Spinal cord (tissue), 10 donors: ENCODE measurements around the gene SPRR4. TPM values are rescaled to one million over a fixed set of nuclear protein-coding genes. Genes with fewer than 3 reads are reported as not detected.

Experiments used
- DNase-seq, 6 donors: peaks; one replicate each; pipeline versions ENCODE4 v3.0.0 to v3.0.0-alpha.2; 2013 to 2015; ENCODE audit warnings: low spot score in 6 of 6, low read depth in 4 of 6
- H3K27ac ChIP-seq: one replicate; pipeline ENCODE4 v1.5.1; 2013; ENCODE audit warnings: low read depth, low read length, control low read depth
- H3K27me3 ChIP-seq: one replicate; pipeline ENCODE4 v1.6.1; 2013; ENCODE audit warnings: low read length; ENCODE audit not compliant: control insufficient read depth, insufficient read depth
- H3K36me3 ChIP-seq: one replicate; pipeline ENCODE4 v1.6.1; 2013; ENCODE audit warnings: low read length; ENCODE audit not compliant: control insufficient read depth, insufficient read depth
- H3K4me1 ChIP-seq: one replicate; pipeline ENCODE4 v1.6.1; 2013; ENCODE audit warnings: low read length; ENCODE audit not compliant: control insufficient read depth, insufficient read depth
- H3K4me3 ChIP-seq: one replicate; pipeline ENCODE4 v1.5.1; 2013; ENCODE audit warnings: low read depth, low read length, control low read depth
- H3K9me3 ChIP-seq: one replicate; pipeline ENCODE4 v1.6.1; 2013; ENCODE audit warnings: low read length; ENCODE audit not compliant: control insufficient read depth, insufficient read depth
- WGBS: methylation state at CpG from one replicate; pipeline ENCODE4 v1.1.5; 2013; ENCODE audit warnings: missing lambda C conversion rate; ENCODE audit not compliant: insufficient coverage; 5-methylcytosine and 5-hydroxymethylcytosine counted together
- polyA plus RNA-seq, 2 donors: library from polyadenylated mRNA; unstranded; fragments of 120-200 nt; gene quantifications; one replicate each; pipeline ENCODE4 v1.2.1, GENCODE V29; 2013; ENCODE audit not compliant: insufficient read length in 2 of 2
- total RNA-seq, 2 donors: library from RNA; depleted of rRNA in 1 of 2; stranded (reverse); fragments of 120-200 nt in 1 of 2; fragments of >200 nt in 1 of 2; gene quantifications; one replicate each; pipeline versions ENCODE4 v1.2.3 to v1.2.4, GENCODE V29; 2013 to 2014
- donor health status: healthy.

SPRR4 gene
- total and polyA plus RNA-seq, 4 donors, result not detected

DNA sequence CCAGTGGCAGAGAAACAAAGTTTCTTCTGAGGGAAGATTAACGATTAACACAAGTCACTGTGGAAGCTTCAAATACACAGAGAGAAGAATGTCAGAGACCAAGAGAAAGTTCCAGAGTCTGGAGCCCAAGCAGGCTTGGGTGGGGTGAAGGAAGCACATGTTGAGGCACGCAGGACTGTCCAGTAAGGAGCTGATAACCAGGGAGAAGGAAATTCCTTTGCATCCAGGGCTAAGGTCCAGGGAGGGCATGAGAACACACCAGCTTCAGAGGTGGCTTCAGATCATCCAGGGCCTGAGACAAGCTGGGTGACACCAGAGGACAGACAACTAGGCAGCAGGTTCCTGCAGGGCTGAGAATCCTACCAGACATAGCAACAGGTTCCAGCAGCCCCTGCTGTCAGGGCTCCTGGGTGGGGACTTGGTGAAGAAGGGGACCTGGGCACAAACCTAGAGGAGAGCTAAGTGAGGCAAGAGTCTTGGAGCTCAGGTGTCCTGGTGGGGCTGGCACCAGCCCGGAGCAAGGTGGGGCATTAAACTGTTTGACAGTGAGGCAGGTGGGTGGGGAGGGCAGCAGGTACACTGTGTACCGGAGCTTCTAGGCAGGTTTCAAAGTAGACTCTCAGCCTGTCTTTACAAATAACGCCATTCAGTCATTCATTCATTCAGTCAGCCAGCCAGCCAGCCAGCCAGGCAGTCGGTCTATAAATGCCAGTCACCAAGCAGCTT lies 10.9 kb downstream of the SPRR4 start:
- no peak for DNase-seq
- Histone ChIP-seq H3K4me3 (no peak overlapping the region), H3K27ac (no peak overlapping the region), H3K36me3 (no peaks in the 10 kb centered on the region), H3K27me3 (no peaks in the 10 kb centered on the region), H3K9me3 (no peaks in the 10 kb centered on the region), H3K4me1 (no peaks in the 10 kb centered on the region)
- WGBS, result 90% methylated on average over 4 of the region's 6 CpGs

DNA sequence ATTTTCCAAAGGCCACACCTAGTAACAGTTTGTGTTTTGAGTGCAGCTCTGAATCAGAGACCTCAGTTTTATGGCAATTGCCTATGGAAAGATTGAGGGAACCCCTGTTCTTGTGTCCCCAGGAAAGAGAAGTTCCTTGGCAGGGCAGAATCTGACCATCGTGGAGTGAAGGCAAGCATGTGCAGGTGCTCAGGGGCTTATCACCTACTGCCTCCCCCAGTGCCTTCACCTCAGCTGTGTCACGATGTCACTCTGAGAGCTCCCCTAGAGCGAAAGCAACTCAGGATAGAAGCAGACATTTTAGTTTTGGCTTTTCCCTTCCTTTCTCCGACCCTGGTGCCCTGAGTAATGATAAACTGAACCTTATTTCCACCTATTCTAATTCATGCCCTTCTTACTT lies 11.6 kb downstream of the SPRR4 start:
- 89% methylated on average over 4 of the region's 4 CpGs for WGBS
- H3K4me1 ChIP-seq, result no peaks in the 10 kb centered on the region
- H3K27ac ChIP-seq, result no peak overlapping the region
- H3K9me3 ChIP-seq, result no peaks in the 10 kb centered on the region
- no peak overlapping the region for H3K4me3 ChIP-seq
- no peaks in the 10 kb centered on the region for H3K27me3 ChIP-seq
- DNase-seq, result no peak
- H3K36me3 ChIP-seq, result no peaks in the 10 kb centered on the region

- no peak overlapping the region for H3K27ac ChIP-seq
- no peaks in the 10 kb centered on the region for H3K27me3 ChIP-seq
- no peaks in the 10 kb centered on the region for H3K36me3 ChIP-seq
- no peaks in the 10 kb centered on the region for H3K4me1 ChIP-seq
- no peaks in the 10 kb centered on the region for H3K9me3 ChIP-seq
- no peak for DNase-seq
- H3K4me3 ChIP-seq, result no peak overlapping the region
Observed at GRCh38 chr1:152983234-152983633, 12.8 kb downstream of the SPRR4 start.

GRCh38 chr1:152983743-152984142 lies 13.3 kb downstream of the SPRR4 start, which contains the start of gene SPRR1A:
Gene SPRR1A, plus strand, starts transcription at chr1:152984081. Its CDS starts 1,150 bp downstream, at chr1:152985231.
- no peaks in the 10 kb centered on the region for H3K36me3 ChIP-seq
- no peak within 1 kb of the TSS for H3K4me3 ChIP-seq
- WGBS, result no CpG with 5 or more reads among the region's 3 CpGs
- H3K9me3 ChIP-seq, result no peaks in the 10 kb centered on the region
- H3K27ac ChIP-seq, result no peak within 1 kb of the TSS
- no peaks in the 10 kb centered on the region for H3K27me3 ChIP-seq
- DNase-seq, result no peak
- no peaks in the 10 kb centered on the region for H3K4me1 ChIP-seq

DNA sequence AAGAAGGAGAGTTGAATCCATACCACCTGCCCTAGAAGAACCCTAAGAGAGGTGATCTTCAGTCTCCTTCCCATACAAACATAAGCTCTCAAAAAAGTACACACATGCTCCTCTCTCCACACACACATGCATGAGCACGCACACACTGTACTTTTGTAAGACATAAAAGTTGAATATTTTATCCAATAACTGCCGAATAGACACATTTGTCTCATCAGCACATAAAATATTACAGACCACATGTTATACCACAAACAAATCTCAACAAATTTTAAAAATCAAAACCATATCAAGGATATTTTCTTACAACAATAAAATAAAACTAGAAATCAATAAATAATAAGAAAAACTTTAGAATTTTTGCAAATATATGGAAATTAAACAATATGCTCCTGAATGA lies 16.1 kb downstream of the SPRR4 start:
- no CpG with 5 or more reads among the region's 2 CpGs for WGBS
- Histone ChIP-seq H3K4me3 (no peak overlapping the region), H3K9me3 (no peaks in the 10 kb centered on the region), H3K27ac (no peak overlapping the region), H3K36me3 (no peaks in the 10 kb centered on the region), H3K4me1 (no peaks in the 10 kb centered on the region), H3K27me3 (no peaks in the 10 kb centered on the region)
- DNase-seq, result no peak

GRCh38 chr1:152993186-152993585 lies 22.7 kb downstream of the SPRR4 start:
- Histone ChIP-seq H3K36me3 (no peaks in the 10 kb centered on the region), H3K4me3 (no peak overlapping the region), H3K27me3 (no peaks in the 10 kb centered on the region), H3K4me1 (peaks cover 5% of the 10 kb centered on the region), H3K9me3 (no peaks in the 10 kb centered on the region), H3K27ac (no peak overlapping the region)
- WGBS, result no CpG with 5 or more reads among the region's 6 CpGs
- peak in 1 of 6 donors; percentile 89 for DNase-seq

DNA sequence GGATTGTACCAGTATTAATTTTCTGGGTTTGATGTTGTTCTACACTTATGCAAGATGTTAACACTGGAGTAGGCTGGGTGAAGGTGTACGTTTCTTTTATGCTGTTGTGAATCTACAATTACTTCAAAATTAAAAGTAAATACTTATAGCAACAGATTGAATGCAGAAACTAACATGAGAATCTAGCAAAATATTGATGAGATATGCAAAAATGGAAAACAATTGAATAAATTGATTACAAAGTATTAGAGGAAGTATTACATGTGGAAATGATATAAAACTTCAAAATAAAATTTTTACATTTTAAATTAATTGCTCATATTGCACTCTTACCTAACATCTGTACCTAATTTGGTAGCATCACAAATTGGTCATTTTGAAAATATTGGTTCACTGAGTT lies 25.4 kb downstream of the SPRR4 start:
- no peak overlapping the region for H3K4me3 ChIP-seq
- no peak overlapping the region for H3K27ac ChIP-seq
- H3K27me3 ChIP-seq, result no peaks in the 10 kb centered on the region
- H3K36me3 ChIP-seq, result no peaks in the 10 kb centered on the region
- peaks cover 5% of the 10 kb centered on the region for H3K4me1 ChIP-seq
- WGBS, result no CpG with 5 or more reads among the region's 1 CpG
- no peak for DNase-seq
- no peaks in the 10 kb centered on the region for H3K9me3 ChIP-seq

DNA sequence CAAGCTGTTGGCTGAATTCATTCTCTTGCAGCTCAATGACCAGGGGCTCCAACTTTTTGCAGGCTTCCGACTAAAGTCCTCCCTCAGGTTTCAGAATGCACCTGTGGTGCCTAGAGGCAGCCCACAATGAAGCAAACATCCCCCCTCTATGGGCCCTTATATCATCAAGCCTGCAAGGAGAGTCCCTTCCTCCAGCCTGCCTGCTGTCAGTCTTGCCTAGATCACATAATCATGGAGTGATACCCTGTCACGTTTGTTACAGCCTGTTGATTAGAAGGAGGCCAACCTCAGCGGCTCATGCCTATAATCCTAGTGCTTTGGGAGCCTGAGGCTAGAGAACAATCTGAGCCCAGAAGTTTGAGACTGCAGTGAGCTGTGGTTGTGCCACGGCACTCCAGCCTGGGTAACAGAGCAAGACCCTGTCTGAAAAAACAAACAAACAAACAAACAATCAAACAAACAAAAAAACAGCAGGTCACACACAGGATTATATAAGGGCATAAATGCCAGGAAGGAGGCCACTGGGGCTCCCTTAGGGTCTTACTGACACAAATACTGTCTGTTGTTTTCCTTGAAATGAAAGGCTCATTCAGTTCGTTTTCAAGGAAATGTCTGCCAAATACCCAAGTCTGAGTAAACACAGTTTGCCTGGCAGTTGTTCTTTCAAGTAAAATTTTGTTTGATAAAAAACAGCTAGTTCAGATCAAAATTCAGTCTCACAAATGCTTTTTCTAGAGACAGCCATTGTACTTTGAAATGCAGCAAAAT lies 26.4 kb downstream of the SPRR4 start:
- DNase-seq, result peak in 3 of 6 donors; percentile 5 to 80 (median 37)
- Histone ChIP-seq H3K27me3 (no peaks in the 10 kb centered on the region), H3K27ac (no peak overlapping the region), H3K4me1 (peaks cover 5% of the 10 kb centered on the region), H3K36me3 (no peaks in the 10 kb centered on the region), H3K4me3 (no peak overlapping the region), H3K9me3 (no peaks in the 10 kb centered on the region)
- WGBS, result 24% methylated on average over 4 of the region's 5 CpGs

DNA sequence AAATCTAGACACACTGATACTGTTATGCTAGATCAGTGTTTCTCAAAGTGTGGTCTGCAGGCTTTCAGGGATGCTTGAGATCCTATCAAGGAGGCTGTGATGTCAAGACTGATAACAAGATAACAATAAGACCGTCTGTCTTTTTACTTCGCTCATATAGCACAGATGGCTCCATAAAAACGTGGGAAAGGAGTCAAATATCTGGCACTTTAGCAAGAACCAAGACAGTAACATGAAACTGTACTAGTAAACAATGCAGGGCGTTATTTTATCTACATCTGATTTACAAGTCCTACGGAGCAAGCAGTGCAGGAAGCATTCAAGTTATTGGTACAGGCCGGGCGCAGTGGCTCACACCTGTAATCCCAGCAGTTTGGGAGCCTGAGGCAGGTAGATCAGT lies 27.5 kb downstream of the SPRR4 start:
- H3K4me1 ChIP-seq, result peaks cover 5% of the 10 kb centered on the region
- H3K27me3 ChIP-seq, result no peaks in the 10 kb centered on the region
- no peak overlapping the region for H3K27ac ChIP-seq
- no peak overlapping the region for H3K4me3 ChIP-seq
- H3K36me3 ChIP-seq, result no peaks in the 10 kb centered on the region
- 78% methylated on average over 7 of the region's 7 CpGs for WGBS
- no peaks in the 10 kb centered on the region for H3K9me3 ChIP-seq
- DNase-seq, result peak in 1 of 6 donors; percentile 49

GRCh38 chr1:152998476-152998875 lies 28.0 kb downstream of the SPRR4 start:
- Histone ChIP-seq H3K27ac (no peak overlapping the region), H3K9me3 (no peaks in the 10 kb centered on the region), H3K4me1 (peaks cover 5% of the 10 kb centered on the region), H3K27me3 (no peaks in the 10 kb centered on the region), H3K36me3 (no peaks in the 10 kb centered on the region), H3K4me3 (no peak overlapping the region)
- WGBS, result 94% methylated on average over 4 of the region's 4 CpGs
- DNase-seq, result no peak
